GM10248 (cell line): Measurements from ENCODE around the gene USP46.

Source experiments
- CTCF ChIA-PET: fragments of 300-600 bp; sonication (Branson Sonifier 250); formaldehyde crosslinking; extraction: SDS; loops from one replicate; lab custom pipeline; 2021; ENCODE audit warnings: antibody characterized with exemption; lab: Yijun Ruan, JAX
- POLR2A ChIA-PET: fragments of 350-650 bp; sonication (Branson Sonifier 250); formaldehyde crosslinking; extraction: SDS; loops from one replicate; lab custom pipeline; 2020; ENCODE audit warnings: antibody characterized with exemption; lab: Yijun Ruan, JAX
- DNase-seq: peaks from one replicate; pipeline ENCODE4 v3.0.0; 2012; ENCODE audit errors: extremely low spot score
- CTCF ChIP-seq: IDR thresholded peaks from 2 replicates; pipeline ENCODE4 v1.5.1; 2012; ENCODE audit warnings: mild to moderate bottlenecking, low read depth; ENCODE audit errors: extremely low read depth, missing control alignments, control extremely low read depth

Gene USP46

GRCh38 chr4:52659001-52659721 lies at the start of gene USP46:
TSS of gene USP46 (minus strand) at chr4:52659301. CDS start at chr4:52659150, 151 bp downstream.
- no peak for TF ChIP-seq CTCF
- CTCF ChIA-PET = interaction anchor here (0.7 to 2.6 kb wide), 6 partner anchors 9 to 325 kb away, joined by 3 to 14 read pairs (median 3); no protein-coding TSS in a partner anchor
- POLR2A ChIA-PET = no interaction called here
- peak; percentile 92 for DNase-seq

GRCh38 chr4:52704661-52705060 lies 45.6 kb upstream of the USP46 start:
- ChIA-PET CTCF (interaction anchor here (1.2 to 2.0 kb wide), 5 partner anchors 8 to 159 kb away, joined by 3 to 9 read pairs (median 3); no protein-coding TSS in a partner anchor), POLR2A (interaction anchor here (1.2 kb wide), 1 partner anchor 7 kb away, joined by 3 read pairs; no protein-coding TSS in a partner anchor)
- no peak for DNase-seq
- TF ChIP-seq CTCF = no peak

GRCh38 chr4:52704133-52704532 lies 45.0 kb upstream of the USP46 start:
- ChIA-PET POLR2A (interaction anchor here (0.6 to 1.2 kb wide), 2 partner anchors 8 to 59 kb away, joined by 3 to 6 read pairs; no protein-coding TSS in a partner anchor), CTCF (interaction anchor here (0.6 to 2.0 kb wide), 5 partner anchors 9 to 1832 kb away, joined by 3 to 9 read pairs (median 3); no protein-coding TSS in a partner anchor)
- no peak for TF ChIP-seq CTCF
- no peak for DNase-seq

- CTCF ChIA-PET = interaction anchor here (0.8 to 2.0 kb wide), 4 partner anchors 11 to 21 kb away, joined by 3 to 4 read pairs (median 4); no protein-coding TSS in a partner anchor
- TF ChIP-seq CTCF = no peak
- POLR2A ChIA-PET = interaction anchor here (1.2 to 2.0 kb wide), 2 partner anchors 11 to 21 kb away, joined by 7 to 12 read pairs; no protein-coding TSS in a partner anchor
- DNase-seq = peak; percentile 31
Observed at GRCh38 chr4:52701207-52701606, 42.1 kb upstream of the USP46 start.

- no peak for TF ChIP-seq CTCF
- ChIA-PET CTCF (interaction anchor here (1.0 to 2.5 kb wide), 4 partner anchors 9 to 150 kb away, joined by 3 to 6 read pairs (median 4); no protein-coding TSS in a partner anchor), POLR2A (interaction anchor here (1.7 kb wide), 1 partner anchor 17 kb away, joined by 6 read pairs; no protein-coding TSS in a partner anchor)
- DNase-seq = no peak
Observed at GRCh38 chr4:52694936-52695335, 35.8 kb upstream of the USP46 start.

- CTCF ChIA-PET = no interaction called here
- POLR2A ChIA-PET = no interaction called here
- DNase-seq = no peak
- TF ChIP-seq CTCF = no peak
Observed at GRCh38 chr4:52693492-52693891, 34.4 kb upstream of the USP46 start.
